Endothelial cell of umbilical vein (primary cell): ENCODE data around the gene HOXB6.

Experiments
- POLR2A ChIP-seq: IDR thresholded peaks from 2 replicates; pipeline ENCODE4 v1.6.1; 2012; ENCODE audit warnings: low read depth, mild to moderate bottlenecking, control low read depth, low read length
- TF ChIP-seq, protein P1 (sequence below), 2 donors: IDR thresholded peaks; 1 replicate in 1 of 2; 2 replicates in 1 of 2; pipeline ENCODE4 v1.5.1; 2011; ENCODE audit warnings: low read length in 2 of 2, mild to moderate bottlenecking in 2 of 2, moderate library complexity in 2 of 2, control low read depth in 1 of 2, inconsistent platforms in 1 of 2, low read depth in 1 of 2; ENCODE audit not compliant: insufficient read depth in 1 of 2; ENCODE audit errors: extremely low read depth in 1 of 2

DNA sequence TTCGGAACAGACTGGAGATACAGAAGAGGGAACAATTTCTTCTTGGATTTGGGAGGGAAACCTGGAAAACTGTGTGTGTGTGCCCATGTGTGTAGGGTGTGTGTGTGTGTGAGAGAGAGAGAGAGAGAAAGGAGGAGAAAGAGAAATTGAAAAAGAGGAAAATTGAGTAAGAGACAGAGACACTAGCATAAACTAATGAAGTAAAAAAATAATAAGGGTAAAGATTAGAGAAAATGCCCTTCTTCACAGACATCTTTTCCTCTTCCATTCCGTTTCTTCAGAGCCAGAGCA, 46.0 kb downstream of the HOXB6 start:
- TF ChIP-seq, protein P1, sequence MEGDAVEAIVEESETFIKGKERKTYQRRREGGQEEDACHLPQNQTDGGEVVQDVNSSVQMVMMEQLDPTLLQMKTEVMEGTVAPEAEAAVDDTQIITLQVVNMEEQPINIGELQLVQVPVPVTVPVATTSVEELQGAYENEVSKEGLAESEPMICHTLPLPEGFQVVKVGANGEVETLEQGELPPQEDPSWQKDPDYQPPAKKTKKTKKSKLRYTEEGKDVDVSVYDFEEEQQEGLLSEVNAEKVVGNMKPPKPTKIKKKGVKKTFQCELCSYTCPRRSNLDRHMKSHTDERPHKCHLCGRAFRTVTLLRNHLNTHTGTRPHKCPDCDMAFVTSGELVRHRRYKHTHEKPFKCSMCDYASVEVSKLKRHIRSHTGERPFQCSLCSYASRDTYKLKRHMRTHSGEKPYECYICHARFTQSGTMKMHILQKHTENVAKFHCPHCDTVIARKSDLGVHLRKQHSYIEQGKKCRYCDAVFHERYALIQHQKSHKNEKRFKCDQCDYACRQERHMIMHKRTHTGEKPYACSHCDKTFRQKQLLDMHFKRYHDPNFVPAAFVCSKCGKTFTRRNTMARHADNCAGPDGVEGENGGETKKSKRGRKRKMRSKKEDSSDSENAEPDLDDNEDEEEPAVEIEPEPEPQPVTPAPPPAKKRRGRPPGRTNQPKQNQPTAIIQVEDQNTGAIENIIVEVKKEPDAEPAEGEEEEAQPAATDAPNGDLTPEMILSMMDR (IDR thresholded peaks at IDR 0.05; ENCODE audit: extremely low read depth in 1 of 2, insufficient read depth in 1 of 2, low read depth in 1 of 2, low read length in 2 of 2): no peak
- TF ChIP-seq POLR2A: no peak
